NCI-H1694 treated with DMSO at 0.1 percent for 48 hours (cell line): ENCODE measurements around the gene UNKL.

Experiments
- DNase-seq: peaks from one replicate; lab custom pipeline; 2025; lab: John Stamatoyannopoulos, UW

Gene UNKL

DNA sequence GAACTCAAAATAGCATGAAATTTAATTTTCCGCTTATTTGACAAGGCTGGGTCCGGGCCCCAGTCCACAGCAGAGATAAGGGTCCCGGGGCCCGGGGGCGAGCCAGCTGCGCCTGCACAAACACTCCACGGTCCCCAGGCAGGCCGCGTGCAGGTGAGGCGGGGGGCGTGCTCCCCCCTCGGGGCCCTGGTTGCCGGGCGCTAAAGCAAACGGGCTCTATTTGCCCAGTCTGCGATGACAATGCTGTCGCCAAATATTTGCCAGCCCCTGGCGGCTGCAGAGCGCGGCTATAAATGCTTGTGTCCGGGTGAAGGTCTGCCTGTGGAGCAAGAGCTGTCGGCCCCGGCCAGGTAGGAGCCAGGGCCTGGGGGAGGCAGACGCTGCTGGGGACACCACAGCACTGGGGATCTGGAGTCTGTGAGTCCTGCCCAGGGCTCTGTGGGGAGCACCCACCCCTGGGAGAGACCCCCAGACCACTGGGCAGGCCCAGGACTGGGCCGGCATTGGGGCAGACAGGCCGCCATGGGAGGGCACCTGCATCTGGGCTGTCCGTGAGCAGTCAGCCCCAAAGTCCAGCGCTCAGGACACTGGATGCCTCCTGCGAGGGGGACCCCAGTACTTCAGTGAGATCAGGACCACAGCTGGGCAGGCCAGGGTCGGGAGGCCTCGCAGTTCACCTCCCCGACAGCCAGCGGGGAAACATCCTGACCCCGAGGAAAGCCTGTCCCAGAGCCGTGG, 16.4 kb upstream of the UNKL start, which contains the start of gene PERCC1:
TSS of gene PERCC1 (plus strand) at position 320 of the 738 bp plus-strand sequence. CDS start 1,516 bp downstream, outside the sequence.
- peak; percentile 45 for DNase-seq

DNA sequence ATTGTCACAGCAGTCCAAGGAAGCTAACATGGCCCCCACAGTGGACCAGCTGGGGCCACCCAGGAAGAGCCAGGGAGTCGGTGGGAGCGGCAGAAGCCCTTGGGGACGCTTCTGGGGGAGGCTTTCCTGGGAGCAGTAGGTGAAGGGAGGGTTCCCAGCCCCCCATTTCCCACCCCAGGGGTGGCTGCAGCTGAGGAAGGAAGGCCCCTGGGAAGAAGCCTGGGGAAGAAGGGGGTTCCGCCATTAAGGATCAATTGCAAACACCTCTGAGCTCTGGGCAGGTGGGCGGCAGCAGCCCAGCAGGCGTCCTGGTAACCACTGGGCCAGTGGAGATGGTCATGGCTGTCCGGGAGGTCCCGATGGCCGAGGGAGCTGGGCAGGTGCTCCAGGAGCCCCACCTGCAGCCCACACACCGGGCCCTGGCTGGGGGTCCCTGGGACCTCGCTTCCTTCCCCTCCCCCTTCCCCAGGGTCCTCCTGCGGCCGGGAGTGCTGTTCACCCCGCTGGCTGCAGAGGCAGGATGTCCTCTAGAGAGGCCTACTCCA, 15.8 kb upstream of the UNKL start:
- DNase-seq = no peak

DNA sequence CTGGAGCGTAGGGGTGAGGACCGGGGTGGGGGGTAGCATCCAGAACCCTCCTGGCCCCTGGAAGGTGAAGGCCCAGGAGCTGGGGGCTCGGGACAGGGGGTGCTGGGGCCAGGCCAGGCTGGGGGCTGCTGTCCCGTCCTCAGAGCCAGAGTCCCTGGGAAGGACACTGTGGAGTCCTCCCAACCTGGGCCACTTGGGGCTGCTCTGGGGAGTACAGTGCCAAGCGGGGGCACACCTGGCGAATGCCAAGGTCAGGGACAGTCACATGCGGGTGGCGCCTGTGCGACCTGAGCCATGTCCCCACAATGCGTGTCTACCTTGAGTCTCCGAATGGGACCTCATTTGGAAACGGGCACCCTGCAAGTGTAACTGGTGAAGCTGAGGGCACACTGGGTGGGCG, 15.1 kb upstream of the UNKL start:
- no peak for DNase-seq

DNA sequence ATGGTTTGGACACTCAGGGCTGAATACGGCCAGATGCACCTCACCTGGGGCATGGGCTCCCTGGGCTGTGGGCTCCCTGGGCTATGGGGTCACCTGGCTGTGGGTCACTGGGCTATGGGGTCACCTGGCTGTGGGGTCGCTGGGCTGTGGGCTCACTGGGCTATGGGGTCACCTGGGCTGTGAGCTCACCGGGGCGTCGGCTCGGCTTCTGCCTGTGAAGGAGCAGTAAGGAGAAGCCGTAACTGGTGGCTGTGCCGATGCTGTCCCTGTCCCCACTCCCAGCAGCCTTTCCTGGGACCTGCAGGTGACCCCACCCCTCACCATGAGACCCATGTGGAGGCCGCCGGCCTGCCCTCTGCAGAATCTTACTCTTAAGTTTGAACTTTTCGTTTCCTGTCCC, 14.5 kb upstream of the UNKL start:
- no peak for DNase-seq

DNA sequence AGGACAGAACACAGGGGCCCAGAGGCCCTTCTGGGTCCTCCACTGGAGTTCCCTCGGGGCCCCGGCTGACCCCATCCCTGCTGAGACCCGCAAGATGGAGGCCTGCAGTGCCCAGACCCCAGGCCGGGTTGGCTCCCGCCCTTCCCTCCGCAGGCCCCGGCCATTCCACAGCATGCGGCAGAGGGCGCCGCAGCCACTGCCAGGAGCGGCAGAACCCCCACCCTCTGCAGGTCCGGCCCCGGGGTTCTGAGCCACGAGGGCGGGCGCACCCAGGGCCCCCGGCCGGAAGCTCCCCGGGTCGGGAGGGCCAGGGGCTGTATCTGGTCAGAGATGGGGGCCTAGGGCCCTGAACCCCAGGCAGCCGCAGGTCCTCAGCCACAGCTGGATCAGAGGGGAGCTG, 14.0 kb upstream of the UNKL start:
- DNase-seq = no peak

DNA sequence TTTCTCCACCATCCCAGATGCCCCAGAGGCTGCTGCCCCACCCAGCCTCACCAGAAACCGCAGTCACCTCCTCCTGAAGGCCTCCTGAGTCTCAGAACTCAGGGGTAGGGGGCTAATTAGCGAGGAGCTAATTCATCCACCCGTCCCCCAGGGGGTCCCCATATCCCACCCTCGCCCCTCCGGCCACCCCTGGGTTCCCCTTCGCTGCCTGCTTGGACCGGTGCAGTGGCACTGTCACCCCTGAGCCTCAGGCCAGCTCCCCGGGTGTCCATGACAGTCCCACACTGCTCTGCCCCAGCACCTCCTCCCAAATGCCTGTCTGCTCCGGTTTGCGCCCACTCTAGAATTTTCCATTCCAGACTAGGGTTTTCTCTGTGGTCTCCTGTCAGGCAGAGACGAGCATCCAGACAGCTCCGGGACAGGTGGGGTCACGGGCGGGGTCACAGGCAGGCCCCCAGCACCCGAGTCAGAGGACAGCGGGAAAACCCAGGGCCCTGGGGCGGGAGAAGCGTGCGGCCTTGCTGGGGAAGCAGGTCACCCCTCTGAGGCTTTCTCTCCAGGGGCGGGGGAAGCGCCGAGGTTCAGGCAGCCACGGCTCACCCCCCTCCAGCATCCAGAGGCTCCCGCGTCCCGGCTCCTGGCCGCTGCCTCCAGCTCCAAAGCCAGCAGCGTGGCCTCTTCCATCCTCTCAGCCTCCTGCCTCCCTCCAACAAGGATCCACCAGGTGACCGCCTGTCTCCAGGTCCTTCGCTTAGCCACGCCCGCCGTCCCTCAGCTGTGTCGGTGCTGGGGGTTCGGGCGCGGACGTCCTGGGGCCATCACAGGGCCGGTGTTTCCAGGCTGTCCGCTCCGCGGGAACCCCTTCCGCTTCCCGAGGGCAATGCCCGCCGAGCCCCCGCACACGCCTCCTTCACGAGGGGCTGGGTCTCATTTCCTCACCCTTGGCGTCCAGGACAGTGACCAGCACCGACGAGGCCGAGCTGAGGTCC, 13.3 kb upstream of the UNKL start:
- no peak for DNase-seq

DNA sequence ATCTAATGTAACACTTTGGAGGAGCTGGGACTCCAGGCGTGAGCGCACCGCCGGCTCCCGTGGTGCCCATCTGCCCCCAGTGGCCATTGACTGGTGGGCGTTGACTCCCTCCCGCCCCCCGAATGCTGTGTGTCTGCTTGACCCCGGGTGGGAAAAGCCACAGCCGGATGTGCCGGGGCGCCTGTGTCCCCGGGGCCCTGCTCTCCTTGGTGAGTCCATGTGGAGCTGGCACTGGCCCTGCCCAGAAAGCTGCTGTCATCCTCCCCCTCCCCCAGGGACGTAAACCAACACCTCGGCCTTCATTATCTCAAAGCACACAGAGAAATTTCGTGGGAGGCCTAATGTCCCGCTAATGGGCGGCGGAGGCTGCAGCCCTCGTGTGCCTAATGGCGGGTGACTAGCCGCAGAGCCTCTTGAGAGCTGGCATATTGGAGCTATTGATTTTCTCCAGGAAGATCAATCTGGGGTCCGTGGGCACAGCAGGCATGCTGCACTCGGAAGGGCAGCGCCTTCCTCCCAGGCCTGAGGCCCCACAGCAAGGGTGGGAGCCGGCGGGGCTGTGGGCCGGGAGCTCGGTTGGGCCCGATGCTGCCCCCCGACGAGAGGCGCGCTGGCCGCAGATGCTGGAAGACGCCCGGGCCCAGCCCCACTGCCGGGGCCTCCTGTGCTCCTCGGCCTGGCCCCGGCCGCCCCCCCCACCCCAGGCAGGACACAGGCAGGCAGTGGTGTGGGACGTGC, 12.4 kb upstream of the UNKL start:
- no peak for DNase-seq

DNA sequence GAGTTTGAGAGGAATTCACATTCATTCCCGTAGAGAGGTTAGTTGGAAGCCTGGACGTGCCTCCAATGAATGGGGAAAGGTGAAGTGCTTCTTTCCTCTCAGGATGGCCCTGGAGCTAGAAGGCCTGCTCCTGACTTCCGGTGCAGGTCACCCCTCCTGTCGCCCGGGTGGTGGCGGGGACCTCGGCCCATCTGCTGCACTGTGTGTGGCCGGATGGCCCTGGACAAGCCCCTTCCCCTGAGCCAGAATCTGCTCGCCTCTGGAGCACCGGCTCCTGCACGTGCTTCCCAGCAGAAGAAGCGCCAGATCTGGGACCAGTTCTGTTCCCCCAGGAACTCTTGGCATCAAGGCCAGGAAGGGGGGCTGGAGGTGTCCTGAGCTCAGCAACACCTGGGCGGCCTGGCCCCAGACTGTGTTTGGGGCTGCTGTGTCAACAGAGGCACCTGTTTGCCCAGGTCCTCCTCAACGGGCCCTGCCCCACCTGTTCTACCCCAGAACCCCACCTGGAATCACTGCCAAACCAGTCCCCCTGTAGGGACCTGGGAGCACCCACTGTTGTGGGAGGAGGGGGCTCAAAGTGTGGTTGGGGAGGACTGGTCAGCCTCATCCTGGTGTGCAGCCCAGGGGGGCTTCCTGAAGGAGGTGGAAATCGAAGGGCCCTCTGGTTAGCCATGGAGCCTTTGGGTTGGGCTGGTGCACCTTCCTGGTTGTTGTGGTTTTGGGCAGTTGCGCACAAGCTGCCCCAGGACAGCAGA, 11.3 kb upstream of the UNKL start:
- DNase-seq = no peak

DNA sequence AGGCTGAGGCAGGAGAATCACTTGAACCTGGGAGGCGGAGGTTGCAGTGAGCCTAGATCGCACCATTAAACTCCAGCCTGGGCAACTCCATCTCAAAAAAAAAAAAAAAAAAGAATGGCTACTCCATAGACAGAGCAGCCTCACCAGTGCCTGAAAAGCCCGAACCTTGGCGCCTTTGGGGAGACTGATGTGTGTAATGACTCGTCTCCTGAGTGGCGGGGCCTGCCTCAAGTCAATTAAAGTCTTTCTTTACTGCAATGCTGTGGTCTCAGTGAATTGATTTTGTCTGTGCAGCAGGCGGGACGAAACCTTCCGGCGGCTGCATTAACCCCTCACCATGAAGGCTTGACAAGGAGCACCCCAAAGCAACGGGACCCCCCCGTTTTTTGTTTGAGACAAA, 9.5 kb upstream of the UNKL start:
- DNase-seq = no peak

DNA sequence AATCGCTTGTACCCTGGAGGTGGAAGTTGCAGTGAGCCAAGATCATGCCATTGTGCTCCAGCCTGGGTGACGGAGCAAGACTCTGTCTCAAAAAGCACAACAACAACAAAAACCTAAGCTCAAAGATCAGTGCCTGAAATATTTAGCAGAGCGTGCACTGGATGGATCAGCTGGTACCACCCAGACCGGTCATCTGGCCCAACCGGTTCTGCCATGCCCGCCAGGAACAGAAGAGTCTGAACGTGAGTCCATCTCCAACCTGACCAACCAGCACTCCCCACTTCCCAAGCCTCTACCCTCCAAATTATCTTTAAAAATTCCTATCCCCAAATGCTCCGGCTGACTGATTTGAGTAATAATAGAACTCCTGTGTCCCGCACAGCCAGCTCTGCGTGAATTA, 7.6 kb upstream of the UNKL start:
- DNase-seq = no peak

DNA sequence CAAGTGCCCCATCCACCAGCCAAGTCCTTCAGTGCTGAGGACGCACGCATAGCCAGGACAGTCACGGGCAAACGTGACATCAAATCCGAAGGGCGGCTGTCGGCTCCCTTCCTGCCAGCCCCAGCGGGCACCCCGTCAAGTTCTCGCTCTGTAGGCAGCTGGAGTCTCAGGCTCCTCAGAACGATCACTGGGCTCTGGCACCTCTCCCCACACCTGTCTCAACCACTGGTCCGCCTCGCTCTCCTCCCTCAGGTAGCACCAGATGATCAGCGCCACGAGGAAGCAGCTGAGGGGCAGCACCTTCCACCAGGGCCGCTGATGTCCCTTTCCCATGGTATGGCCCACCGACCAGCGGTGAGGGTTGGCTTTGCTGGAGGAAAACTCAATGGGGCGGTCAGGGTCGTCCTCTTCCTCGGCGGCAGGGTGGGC, 5.6 kb upstream of the UNKL start:
- no peak for DNase-seq

DNA sequence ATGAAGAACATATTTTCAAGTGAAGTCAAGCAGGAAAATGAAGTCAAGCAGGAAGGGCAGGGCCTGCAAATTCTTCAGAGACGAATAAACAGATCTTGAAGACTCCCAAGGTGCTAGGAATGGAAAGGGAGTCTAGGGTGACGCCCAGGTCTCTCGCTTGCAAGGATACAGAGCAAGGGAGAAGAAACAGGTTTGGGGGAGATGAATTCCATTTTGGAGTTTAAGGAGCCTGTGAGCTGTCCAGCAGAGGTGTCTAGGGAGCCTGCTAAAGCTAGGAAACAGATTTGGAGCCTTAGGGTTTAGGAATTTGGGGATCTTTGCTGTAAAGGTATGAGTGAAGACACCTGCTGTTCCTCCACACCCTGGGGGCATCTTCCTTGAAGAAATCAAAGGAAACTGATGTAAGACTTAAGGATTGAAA, 2.0 kb upstream of the UNKL start:
- no peak for DNase-seq

DNA sequence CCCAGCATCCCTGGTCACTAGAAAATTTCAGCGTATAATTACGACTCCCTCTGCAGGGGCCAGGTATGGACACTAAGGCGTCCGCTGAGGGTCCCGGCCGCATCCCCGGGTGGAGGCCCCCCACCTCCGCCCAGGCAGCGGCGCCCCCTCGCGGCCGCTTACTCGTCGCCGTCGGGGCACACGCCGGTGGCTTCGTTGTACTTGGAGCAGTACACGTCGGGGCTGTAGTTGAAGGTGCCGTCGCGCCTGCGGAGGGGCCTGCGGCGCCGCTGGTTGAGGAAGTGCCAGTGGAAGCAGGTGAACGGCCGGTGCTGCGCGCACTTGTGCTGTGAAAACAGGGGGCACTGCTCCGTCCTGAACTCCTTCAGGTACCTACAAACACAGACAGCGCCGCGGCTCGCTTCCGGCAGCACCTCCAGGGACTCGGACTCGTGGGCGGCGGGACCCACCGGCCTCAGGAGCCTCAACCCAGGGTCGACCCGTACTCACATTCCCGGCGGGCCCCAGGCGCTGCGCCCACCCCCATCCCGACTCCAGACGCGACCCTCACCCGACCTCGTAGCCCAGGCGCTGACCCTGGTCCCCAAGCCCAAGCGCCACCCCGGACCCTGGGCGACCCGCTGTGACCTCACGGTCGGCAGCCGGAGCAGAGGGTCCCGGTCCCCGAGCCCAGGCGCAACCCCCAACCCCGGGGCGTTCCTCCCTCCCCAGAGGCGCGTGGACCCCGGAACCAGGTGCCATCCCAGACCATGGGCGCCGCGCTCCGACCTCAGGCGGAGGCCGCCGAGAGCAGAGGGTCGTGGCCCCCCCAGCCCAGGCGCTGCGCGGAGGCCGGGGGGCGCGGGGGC, 596 bp downstream of the UNKL start:
- DNase-seq = peak; percentile 2

DNA sequence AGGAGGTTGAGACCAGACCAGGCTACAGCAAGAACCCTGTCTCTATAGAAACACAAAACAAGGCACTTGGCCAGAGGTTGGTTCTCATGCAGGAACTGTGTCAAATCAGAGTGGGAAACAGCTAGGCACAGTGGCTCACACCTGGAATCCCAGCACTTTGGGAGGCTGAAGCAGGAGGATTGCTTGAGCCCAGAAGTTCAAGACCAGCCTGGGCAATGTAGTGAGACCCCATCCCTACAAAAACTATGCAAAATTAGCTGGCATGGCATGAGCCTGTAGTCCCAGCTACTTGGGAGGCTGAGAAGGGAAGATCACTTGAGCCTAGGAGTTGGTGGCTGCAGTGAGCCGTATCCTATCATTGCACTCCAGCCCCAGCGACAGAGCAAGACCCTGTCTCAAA, 1.7 kb downstream of the UNKL start:
- no peak for DNase-seq

DNA sequence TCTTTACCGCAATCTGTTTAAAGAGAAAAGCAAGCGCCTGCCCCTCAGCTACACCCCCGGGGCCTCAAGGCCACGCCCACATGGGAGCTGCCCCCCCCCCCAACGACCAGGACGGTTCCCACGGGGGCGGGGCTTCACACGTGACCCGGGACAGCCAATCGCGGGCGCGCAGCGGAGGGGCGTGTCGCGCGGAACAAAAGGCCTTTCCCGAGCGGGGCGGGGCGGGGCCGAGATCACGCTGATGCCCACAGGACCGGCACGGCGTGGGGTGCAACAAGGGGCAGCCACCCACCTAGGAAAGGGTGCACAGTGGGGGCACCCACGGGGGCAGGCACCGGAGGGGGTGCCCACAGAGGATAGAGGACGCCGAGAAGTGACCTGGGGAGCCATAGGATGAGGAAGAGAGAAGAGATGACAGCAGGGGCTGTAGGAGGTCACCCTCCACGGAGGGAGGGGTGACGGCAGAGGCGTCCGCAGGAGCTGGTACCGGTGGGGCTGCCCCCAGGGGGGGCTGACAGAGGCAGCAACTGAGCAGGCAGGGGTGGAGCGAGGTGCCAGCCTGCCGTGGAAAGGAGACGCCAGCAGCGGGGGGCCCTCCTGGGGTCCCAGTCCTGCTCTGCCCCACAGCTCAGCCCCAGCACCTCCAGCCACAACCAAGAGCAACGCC, 6.2 kb downstream of the UNKL start:
- DNase-seq = peak; percentile 45

DNA sequence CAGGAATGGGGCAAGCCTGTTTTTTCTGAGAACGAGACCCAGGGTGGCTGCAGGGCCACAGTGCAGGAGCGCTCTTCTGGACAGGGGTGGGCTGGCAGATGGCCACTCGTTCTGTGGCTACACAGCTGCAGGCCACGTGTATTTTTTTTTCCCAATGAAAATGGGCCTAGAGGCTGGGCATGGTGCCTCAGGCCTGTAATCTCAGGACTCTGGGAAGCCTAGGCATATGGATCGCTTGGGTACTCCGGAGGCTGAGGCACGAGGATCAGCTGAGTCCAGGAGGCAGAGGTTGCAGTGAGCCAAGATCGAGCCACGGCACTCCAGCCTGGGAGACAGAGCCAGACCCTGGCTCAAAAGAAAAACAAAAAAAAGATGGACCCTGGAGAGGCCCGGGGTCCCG, 6.8 kb downstream of the UNKL start:
- no peak for DNase-seq

DNA sequence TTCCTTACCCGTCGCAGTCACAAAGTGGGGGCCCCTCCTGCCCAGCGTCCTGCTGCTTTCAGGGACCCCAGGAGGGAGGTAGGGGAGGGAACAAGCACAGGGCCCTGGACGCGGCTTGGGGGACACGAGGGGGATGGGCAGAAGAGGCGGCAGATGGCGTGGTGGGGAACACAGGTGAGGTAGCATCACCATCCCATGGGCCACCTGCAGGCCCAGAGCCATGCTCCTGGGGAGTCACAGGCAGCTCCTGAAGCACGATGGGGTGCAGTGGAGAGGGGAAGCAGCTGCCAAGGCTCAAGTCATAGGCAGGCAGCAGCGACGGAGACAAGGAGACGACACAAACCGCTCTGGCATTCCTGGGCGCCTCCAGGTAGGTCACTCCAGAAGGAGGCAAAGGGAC, 10.8 kb downstream of the UNKL start:
- DNase-seq = no peak

DNA sequence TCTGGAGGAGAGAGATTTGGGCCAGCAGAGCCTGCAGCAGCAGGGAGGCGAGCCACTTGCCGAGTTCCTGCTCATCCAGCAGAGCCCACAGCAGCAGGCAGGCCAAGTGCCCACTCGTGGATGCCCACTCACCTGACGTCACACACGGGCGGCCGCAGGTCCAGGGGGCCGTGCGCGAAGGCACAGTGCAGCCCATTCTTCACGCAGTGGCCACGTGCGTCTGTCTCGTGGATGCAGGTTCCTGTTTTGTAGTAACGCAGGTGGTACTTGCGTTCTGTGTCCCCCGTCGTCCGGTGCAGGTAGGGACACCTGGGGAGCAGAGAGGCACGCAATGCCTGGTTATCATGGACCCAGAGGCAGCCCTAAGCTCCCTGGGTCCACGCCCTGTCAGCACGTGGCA, 11.5 kb downstream of the UNKL start:
- no peak for DNase-seq

DNA sequence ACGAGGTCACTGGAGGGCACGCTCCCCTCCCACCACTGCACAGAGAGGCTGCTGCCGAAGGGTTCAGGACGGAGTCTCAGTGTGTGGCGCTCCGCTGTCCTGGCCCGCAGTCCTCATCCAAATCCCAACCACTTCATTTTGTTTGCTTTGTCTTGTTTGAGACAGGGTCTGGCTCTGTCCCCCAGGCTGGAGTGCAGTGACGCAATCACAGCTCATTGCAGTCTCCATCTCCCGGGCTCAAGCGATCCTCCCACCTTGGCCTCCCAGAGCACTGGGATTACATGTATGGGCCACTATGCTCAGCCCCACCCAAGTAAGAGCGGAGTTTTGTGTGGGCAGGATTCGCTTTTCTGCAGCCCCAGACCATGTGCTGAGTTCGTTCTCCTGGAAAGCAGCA, 12.7 kb downstream of the UNKL start:
- DNase-seq = no peak
